HG02759 (cell line): ENCODE measurements around the gene MOB3A.
A peak's percentile ranks its signal among the peaks of the same experiment; 100 is the strongest.
"Not testable (repeated sequence)": the region's sequence is repeated elsewhere in the genome, so short reads cannot be mapped to it uniquely, and the experiment has no call there.

Experiments
- ATAC-seq: cut with Tn5 transposase; IDR thresholded peaks from one replicate; pipeline ENCODE4 v1.9.1; 2021; ENCODE audit warnings: mild to moderate bottlenecking, moderate library complexity; ENCODE audit not compliant: unreplicated experiment

MOB3A gene

DNA sequence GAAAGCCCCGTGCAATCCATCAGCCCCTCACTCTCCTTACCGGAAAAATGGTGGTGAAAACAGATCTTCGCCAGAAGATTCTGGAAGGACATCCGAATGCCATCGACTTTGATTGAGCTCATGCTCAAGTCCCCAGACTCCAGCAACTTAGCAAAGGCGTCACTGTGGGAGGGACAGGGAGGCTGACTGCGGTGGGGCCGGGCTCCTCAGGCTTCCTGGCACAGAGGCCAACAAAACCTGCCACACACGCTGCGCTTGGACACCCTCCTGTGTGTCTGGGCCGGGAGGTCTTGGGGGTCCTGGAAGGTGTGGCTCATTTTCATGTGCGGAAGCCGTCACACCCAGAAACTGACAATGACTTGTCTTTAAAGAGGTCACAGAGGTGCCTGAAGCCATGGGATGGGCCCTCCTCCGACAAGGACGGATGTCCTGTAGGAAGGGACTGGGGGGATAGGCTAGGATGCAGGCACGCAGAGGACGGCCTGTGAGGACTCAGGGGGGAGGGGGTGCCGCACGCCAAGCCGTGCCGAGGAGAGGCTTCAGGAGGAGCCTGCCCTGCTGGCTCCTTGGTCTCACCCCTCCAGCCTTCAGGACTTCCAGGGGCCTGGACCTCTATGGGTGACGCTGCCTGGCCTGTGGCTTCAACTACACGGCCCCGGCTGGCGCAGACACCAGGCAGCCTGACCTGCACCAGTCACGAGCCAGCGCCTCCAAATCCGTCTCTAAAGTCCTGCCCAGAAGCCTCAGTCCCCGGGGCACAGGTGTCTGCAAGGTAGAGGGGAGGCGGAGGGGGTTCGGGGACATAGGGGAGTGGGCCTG, 13.1 kb upstream of the MOB3A start:
- ATAC-seq, result no peak

DNA sequence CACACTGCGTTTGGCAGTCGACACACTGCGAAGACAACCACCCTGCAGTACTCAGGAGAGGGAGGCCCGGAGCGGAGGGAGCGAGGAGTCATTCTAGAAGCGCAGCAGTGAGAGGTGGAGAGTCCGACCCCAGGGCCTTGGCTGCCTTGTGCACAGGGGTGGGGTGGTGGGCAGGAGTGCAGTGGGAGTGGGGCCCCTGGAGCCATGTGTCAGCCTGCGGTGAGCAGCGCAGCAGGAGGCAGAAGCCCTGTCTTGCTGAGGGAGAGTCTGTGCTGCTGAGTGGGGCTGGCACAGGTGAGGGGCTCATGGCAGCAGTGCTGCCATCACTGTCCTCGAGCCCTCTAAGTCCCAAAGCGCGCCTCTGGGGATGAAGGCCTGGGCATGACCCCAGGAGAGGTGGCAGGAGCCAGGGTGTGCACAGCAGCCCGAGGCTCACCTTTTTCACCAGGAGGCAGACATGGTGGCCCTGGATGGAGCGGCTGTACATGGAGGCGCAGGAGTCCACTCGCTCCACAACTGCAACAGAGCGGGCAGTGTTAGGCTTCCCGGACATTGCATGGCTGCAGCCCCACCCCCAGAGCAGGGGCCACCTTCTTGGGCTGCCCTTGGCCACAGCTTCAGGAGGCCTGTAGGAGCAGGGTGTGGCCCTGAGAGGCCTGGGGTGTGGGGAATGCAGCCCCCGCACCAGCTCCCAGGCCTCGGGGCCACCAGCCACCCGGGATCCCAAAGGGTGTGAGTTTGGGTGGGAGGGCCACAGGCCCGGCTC, 12.3 kb upstream of the MOB3A start:
- ATAC-seq, result no peak

- no peak for ATAC-seq
Observed at GRCh38 chr19:2103045-2103707, 7.0 kb upstream of the MOB3A start.

DNA sequence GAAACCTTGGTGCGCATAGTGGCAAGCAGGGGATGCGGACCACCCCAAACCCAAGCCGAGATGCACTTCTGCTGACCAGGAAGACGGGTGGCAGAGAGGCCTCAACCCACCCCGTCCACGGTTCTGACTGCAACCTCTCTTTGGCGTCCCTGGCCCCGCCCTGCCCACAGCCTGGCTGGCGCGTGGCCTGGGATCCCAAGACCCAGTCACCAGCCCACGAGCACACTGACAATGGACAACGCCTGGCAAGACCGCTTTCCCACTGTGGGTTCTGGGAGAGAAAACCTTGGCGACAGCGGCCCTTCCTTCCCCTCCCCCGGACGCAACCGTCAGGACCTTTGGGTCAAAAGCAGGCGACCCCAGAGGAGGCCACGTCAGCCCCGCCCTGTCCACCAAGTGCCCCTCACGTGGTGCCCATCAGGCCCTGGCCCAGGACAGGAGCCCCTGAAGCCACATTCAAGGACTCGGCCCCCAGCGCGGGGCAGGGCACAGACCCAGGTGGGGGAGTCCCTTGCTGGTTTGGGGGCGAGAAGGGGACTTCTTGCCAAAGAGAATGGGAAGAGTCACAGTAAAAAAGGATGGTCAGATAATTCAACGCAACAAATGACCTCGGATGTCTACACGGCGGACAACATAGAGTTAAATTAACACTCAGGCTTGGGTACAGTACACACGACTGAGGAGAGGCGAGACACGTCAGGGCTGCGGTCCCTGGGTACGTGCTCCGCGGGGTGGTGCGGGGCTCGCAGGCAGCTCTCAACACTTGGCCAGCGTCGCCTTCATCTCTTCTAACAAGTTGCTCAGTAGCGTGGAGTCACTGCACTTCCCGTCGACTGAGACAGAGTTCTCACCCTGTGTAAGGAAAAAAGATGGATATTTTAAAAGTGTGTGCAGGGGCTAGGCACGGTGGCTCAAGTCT, 5.5 kb upstream of the MOB3A start:
- ATAC-seq, result no peak

DNA sequence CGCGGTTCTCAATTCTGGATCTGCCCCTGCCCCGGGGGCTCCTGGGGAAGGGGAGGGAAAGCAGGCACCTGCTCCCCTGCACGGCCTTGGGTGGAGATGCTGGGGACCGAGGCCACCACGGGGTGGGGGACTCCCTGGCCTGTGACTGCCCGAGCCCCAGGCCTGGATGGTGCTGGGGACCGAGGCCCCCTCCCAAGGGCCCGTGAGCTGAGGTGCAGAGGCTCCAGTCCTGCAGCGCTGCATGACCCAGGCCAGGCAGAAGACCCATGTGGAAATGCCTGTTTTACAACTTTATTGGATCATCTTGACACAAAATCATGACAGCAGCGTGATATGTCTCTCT, 4.6 kb upstream of the MOB3A start:
- no peak for ATAC-seq

DNA sequence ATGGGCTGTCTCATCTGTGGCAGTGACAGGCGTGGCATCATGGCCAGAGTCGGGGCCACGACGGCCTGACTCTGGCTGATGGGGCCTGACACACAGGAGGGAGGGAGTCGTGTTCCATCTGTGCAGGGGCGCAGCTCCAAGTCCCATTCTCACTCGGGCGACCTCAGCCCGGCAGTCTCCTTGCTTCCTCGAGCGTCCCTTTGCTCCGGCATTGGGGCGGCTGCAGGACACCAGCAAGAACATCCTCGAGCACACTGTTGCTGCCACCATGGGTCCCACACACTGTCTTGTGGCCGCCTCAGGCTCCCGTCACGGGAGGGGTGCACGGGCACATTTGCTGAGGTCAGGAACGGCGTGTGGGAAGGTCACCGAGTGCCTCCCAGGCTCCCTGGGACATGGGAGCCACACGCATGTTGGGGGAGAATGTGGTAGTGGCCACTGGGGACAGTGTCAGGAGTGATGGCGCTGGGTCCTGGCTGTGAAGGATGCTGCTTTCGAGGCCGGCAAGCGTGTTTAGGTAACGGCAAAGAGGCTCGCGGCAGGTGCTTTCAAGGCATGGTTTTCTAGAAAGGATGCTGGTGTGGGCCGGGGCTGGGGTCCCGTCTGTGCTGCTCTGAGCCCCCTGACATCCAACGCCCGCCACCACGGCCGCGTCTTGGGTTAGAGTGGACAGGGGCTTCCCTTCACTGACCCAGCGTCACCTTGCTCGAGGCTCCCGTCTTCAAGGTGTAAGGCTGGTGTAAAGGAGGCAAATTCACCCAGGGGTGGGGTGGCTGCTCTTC, 4.0 kb upstream of the MOB3A start:
- ATAC-seq, result no peak

GRCh38 chr19:2099054-2099501, 3.0 kb upstream of the MOB3A start:
- no peak for ATAC-seq

DNA sequence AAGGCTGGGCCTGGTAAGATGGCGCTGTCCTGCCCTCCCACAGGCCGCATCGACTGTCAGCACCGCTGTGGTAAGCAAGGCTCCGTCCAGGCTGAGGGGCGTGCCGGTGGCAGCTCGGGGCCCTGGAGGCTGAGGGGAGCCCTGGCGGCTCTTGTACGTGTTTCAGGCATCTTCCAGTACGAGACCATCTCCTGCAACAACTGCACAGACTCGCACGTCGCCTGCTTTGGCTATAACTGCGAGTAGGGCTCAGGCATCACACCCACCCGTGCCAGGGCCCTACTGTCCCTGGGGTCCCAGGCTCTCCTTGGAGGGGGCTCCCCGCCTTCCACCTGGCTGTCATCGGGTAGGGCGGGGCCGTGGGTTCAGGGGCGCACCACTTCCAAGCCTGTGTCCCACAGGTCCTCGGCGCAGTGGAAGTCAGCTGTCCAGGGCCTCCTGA, 1.8 kb upstream of the MOB3A start:
- ATAC-seq, result no peak

DNA sequence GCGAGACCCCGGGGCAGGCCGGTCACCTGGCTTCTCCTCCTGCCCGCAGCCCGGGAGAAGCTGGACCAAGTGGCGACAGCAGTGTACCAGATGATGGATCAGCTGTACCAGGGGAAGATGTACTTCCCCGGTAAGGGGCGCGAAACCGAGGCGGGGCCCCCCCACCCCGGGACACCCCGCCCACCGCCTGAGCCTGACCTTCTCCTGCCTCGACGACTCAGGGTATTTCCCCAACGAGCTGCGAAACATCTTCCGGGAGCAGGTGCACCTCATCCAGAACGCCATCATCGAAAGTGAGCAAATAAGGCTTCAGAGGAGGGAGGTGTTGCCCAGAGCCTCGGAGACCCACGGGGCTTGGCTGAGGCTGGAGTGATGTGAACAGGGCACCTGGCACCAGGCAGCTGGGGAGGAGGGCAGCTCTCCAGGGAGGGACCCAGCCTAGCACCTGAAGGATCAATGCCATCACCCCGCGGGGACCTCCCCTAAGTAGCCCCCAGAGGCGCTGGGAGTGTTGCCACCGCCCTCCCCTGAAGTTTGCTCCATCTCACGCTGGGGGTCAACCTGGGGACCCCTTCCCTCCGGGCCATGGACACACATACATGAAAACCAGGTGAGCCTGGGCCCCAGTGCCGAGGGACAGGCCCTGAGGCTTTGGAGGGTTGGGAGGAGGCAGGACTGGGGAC, 1.2 kb upstream of the MOB3A start:
- ATAC-seq, result no peak

DNA sequence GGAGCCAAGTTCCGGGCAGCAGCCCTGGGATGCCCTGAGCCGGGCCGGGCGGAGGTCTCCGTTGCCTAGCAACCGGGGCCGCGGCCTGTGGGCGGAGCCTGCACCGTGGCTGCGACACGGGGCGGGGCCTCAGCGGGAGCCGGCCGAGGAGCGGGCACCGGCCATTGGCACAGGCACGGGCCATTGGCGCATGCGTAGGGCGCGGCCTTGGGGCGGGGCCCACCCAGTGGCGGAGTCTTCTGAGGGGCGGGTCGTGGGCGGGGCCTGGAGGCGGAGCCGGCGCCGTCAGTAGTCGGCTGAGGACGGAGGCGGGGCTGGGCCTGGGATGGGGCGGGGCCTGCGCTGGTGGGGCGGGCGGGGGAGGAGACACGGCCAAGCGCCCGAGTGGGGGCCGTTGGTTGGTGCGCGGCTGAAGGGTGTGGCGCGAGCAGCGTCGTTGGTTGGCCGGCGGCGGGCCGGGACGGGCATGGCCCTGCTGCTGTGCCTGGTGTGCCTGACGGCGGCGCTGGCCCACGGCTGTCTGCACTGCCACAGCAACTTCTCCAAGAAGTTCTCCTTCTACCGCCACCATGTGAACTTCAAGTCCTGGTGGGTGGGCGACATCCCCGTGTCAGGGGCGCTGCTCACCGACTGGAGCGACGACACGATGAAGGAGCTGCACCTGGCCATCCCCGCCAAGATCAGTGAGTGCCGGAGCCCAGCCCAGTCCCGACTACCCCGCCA, 515 bp upstream of the MOB3A start, which contains the start of gene IZUMO4:
Gene IZUMO4, plus strand, starts transcription at position 436 of the 723 bp plus-strand sequence. Its CDS starts 31 bp downstream, at position 467.
- peak; percentile 68 for ATAC-seq

- ATAC-seq, result not testable (repeated sequence)
Observed at GRCh38 chr19:2091926-2092525, 4.1 kb downstream of the MOB3A start.

DNA sequence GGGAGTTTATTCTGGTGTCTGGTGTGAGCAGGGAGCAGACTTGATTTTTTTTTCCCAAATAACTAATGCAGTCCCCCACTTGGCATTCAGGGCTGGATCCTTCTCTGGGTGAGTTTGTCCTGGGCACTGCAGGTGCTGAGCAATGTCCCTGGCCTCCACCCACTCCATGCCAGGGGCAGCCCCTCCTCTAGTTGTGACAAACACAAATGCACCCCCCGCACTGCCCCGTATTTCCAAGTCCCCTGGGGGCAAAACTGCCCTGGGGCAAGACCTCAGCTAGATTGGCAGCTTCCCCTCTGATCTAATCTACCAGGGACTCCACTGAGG, 6.4 kb downstream of the MOB3A start:
- ATAC-seq, result no peak

DNA sequence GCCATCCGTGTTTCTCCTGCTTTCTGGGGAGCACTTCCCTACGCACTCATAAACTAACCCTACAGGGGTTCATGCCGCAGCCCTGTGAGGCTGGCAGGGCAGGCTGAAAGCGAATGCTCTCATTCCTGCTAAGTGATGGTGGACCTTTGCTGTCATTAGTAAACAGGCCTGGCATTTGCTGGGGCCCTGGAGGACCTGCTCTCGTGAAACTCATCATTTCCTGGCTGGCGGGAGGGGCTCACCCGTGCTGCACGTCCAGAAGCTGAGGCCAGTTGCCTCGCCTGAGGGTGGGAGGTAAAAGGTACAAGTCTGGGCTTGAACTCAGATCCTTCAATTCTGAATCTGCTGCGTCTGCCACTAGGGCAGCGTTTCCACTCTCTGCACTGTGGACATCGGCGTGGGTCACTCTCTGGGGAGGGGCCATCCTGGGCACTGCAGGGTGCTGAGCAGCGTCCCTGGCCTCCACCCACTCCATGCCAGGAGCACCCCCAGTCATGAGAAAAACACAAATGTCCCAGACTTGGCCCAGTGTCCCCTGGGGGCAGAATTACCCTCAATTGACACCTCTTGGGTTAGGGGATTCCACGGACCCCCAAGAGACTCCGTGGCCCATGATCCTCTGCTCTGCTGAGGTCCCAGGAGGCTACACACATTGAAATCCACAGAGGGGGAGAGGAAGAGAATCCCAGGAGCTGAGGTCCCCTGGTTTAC, 7.0 kb downstream of the MOB3A start:
- ATAC-seq, result no peak

- ATAC-seq, result no peak
Observed at GRCh38 chr19:2087621-2088100, 8.5 kb downstream of the MOB3A start.

GRCh38 chr19:2086695-2087620, 9.2 kb downstream of the MOB3A start:
- ATAC-seq, result not testable (repeated sequence)

DNA sequence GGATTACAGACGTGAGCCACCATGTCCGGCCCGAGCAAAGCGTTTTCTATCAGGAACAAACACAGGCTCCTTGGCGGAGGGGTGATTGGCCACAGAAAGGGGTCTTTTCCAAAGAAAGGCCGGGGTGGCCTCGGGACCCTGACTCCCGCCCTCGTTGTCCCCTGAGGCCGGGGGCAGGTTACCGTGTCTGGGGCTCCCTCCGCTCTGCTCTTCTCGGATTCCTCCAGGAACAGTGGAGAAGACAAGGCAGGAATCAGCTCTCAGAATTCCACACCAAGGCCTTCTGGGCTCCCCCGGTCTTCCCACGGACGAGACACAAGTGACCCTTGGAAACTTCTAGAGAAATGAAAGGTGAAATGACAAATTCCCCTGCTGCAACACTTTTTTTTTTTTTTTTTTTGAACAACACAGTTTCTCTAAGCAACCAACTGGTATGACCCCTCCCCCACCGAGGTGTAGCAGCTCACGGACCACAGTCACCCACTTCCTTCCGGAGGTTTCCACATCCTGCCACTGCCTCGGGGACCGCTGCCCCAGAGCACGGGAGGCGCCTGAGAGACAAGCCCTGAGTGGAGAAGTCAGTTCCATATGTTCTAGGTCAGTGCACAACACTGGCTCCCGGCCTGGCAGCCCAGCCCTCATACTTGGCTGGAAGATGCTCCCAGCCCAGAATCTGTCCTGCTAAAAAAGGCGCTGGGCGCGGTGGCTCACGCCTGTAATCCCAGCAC, 11.0 kb downstream of the MOB3A start:
- peak; percentile 36 for ATAC-seq
